ENCODE data around the gene KPNA1.

Gene KPNA1

DNA sequence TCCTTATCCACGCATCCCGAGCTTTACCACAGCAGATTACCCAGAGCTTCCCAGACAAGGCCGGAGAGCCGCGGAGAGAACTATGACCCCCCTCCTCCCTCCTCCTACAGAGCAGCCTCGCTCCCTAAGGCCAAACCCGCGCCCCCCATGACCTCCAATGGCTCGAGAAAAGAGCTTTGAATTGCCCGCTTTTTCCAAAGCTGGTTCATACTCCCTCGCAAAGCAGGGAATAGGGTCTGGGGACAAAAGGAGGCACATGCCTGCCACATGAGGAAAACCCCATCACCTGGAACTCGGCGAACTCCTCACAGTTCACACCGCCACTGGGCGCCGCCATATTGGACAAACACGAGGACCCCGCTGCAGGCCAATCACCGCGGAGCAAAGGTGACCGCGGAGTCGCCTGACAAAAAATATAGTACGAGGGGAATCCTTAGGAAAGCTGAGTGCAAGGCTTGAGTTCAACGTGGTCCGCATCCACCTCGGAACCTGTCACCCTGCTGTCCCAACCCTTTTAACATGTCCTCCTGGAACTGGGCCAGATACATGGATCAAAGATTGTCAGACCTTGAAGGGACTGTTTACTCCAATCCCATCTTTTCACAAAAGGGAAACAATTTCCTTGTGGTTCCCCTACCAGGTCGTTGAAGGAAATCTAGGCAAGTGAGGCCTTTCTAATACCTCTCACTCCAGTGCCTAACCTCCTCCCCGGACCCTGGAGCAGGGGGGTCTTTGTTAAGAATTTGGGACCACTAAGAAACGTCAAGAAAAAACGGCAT lies 131.7 kb downstream of the KPNA1 start, which contains the start of gene MIX23:
Gene MIX23 (minus strand): TSS at position 344 of the 779 bp plus-strand sequence. CDS start 7 bp downstream, at position 337.
- DNase-seq (ENCODE audit: low spot score), result peak; percentile 92

DNA sequence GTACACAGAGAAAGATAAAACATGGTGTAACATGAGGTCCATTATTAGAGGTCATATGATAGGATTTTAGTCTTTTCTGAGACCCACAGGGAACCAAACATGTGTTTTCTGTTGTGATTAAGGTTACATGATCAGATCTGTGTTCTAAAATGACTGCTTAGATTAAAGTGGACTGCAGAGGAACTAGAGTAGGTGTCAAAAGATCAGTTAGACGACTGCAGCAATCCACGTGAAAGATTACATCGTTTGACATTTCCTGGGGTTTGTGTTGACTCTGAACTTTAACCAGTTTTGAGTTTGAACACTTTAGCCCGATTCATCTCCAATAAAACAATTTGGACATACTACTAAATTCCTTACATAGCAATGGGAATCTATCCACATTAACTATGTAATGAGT lies 136.8 kb downstream of the KPNA1 start:
- DNase-seq (ENCODE audit: low spot score), result no peak

- no peak for DNase-seq (ENCODE audit: low spot score)
Measured at GRCh38 chr3:122374034-122374433, 140.7 kb downstream of the KPNA1 start.

Measured in ecto neural progenitor cell (in vitro differentiated cells).